NCI-H2081 treated with DMSO at 0.1 percent for 48 hours (cell line): Measurements from ENCODE around the gene KRT16.
"Not testable (repeated sequence)": the region's sequence is repeated elsewhere in the genome, so short reads cannot be mapped to it uniquely, and the experiment has no call there.

Experiments
- DNase-seq: peaks from one replicate; lab custom pipeline; 2025; lab: John Stamatoyannopoulos, UW

KRT16 gene

GRCh38 chr17:41614767-41615166 is 2.2 kb upstream of the KRT16 start:
- DNase-seq = not testable (repeated sequence)

- DNase-seq = no peak
Measured at GRCh38 chr17:41614098-41614497, 1.5 kb upstream of the KRT16 start.

DNA sequence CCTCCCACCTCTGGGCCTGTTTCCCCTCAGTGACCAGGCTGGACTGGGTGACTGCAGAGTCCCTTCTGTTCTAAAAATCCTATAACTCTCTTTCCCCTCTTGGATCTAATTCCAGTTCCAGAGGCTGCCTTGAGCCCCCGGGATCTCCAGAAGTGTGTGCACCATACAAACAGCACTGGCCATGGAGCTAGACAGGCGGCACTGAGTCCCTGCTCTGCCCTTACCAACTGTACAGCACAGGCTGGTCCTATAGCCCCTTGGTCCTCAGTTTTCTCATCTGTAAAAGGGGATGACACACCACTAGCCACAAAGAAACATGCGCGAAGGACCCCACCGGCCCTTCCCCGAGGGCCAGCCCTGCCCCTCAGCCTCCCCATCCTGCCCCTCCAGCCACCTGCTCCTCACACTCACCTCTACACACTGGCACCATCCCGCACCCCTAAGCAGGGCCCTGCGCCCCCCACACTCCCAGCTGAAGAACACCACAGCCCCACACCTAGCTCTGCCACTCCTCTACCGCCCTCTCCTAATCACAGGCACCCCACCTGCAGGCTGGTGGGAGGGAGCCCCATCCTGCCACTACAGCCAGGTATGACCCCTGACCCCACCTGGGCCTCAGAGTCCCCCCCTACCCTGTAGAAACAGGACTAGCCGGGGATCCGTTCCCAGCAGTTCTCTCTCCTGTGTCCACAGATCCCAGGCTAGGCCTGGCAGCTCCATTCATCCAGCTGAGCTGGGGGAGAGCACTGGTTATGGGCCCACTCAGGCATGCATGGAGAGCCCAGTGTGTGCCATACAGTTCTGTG is 913 bp upstream of the KRT16 start:
- no peak for DNase-seq

DNA sequence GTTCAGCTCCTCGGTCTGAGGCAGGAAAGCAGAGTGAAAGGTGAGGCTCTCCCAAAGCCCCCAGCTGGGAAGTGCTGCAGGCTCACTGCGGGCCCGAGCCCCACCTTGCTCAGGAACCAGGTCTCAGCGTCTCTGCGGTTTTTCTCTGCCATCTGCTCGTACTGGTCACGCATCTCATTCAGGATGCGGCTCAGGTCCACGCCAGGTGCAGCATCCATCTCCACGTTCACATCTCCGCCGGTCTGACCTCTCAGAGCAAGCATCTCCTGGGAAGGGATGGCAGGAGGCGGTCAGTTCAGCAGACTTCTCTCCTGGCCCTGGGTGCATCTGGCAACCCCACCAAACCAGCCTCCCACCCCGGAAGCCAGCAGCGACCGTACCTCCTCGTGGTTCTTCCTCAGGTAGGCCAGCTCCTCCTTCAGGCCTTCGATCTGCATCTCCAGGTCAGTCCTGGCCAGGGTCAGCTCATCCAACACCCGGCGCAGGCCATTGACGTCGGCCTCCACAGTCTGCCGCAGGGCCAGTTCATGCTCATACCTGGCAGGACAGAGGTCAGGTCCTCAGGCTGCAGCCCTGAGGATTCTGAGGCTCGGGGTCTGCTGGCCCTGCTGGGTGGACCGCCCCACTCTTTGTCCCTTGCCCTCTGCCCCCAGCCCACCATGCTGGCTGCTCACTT is 1.5 kb downstream of the KRT16 start:
- DNase-seq = no peak

GRCh38 chr17:41610061-41610517 is 2.5 kb downstream of the KRT16 start:
- DNase-seq = not testable (repeated sequence)

DNA sequence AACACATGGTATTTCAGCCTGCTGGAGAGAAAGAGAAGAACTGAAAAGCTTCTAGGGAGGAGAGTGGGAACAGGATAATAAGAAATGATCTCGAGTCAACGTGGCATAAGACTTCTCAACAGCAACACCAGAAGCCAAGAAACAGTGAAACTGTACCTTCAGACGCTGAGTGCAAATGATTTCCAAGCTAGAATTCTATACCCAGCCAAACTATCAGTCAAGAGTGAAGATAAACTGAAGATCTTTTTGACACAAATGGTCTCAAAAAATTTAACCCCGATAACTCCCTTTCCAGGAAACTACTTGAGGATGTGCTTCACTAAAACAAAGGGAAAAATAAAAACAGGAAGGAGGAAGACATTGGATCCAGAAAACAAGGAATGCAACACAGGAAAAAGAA is 5.6 kb downstream of the KRT16 start:
- DNase-seq = not testable (repeated sequence)

DNA sequence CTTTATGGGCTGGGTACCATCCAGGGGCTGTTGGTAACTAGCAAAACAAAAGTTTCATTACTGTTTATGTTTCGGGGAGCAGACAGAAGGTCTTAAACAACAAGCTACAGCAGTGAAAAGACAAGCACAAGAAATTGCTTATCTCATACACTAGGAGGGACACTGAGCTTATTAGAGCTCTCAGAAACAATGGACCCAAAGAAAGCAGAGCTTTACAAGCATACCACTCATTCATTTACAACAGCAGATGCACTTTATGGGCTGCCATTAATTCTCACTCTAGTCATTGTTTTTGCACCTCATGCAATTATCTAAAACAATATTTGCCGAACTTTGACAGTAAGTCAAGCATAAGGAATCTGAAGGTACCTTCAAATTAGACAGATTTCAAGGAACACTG is 10.0 kb downstream of the KRT16 start:
- no peak for DNase-seq

GRCh38 chr17:41600318-41600717 is 12.2 kb downstream of the KRT16 start:
- no peak for DNase-seq

GRCh38 chr17:41599680-41600079 is 12.9 kb downstream of the KRT16 start:
- no peak for DNase-seq

- DNase-seq = no peak
Measured at GRCh38 chr17:41595585-41595984, 17.0 kb downstream of the KRT16 start.

DNA sequence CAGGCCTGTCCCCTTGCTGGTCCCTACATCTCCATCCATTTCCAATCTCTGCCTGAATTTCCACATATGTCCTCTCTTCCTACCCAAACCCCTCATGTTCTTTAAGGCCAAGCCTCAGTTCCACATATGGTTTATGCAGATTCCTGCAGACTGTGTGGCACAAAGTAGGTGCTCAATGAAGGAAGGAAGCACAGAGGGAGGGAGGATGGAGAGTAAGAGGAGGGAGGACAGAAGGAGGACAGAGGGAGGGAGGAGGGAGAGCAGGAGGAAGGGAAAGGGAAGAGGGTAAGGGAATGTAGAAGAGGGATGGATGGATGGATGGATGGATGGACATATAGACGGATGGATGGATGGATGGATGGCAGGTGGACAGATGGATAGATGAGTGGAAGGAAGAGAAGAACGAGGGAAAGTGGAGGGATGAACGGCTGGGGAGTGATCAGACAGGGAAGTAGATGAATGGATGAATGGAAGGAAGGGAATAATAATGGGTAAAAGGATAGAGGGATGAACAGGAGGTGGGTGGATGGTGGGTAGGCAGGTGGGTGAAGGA is 18.1 kb downstream of the KRT16 start:
- DNase-seq = no peak

GRCh38 chr17:41593306-41593981 is 19.1 kb downstream of the KRT16 start:
- no peak for DNase-seq

GRCh38 chr17:41592601-41593305 is 19.8 kb downstream of the KRT16 start:
- no peak for DNase-seq

DNA sequence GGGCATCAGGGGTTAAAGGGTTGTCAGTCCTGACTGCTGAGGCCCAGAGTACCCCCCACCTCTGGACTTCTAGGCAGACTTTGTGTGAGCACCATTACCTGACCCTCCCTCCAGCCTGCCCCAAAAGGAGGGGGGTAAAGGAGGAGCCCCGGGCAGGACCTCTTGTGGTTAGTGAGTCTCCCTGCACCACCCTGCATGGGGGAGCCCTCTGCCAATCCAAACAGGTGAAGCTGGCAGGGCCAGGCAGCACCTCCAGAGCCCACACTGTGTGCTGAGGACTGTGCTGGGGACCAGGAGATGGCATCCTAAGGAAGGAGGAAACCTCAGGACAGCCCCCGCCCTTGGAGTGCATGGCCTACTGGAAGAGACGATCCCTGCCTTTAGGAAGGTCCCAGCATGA is 23.3 kb downstream of the KRT16 start:
- no peak for DNase-seq

DNA sequence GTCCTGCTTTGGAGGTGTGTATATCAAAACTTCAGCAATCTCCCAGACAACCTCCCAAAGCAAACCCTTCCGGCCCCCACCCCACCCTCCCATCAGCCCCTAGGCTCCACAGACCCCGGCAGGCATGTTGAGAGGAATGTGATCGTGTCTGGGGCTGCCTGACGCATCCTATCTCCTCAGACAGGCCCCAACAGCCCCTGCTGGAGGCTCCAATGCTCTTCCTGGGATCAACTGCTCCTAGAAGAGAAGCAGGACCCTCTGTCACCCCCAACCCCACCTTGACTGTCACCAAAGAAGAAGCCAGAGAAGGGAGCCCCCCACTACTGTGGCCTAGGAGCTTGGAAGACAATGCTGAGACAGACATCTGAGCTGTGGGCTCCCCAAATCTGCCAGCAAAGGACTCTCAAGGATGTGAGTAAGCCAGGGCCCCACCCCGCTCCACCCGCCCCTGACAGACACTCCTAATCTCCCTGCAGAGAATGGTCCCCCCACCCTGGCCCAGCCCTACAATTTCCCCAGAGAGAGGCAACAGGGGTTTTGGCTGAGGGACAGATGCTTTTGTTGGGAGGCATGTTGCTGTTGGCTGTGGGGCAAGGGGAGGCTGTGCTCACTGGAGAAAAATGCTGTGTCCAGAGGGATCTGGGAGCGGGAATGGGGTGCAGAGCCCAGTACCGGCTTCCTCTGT is 24.3 kb downstream of the KRT16 start:
- no peak for DNase-seq

- DNase-seq = no peak
Measured at GRCh38 chr17:41586863-41587495, 25.6 kb downstream of the KRT16 start, which contains the start of gene KRT14. TSS of gene KRT14 (minus strand) at chr17:41586895. CDS start at chr17:41586834, 61 bp downstream.

GRCh38 chr17:41585301-41586056 is 27.1 kb downstream of the KRT16 start:
- DNase-seq = no peak

- DNase-seq = not testable (repeated sequence)
Measured at GRCh38 chr17:41584331-41584927, 28.1 kb downstream of the KRT16 start.
